Brain microvascular endothelial cell (primary cell): ENCODE results near the gene ABL1.
"Not testable (repeated sequence)": the region's sequence is repeated elsewhere in the genome, so short reads cannot be mapped to it uniquely, and the experiment has no call there.

Experiments
- DNase-seq: peaks from one replicate; pipeline ENCODE4 v3.0.0-alpha.2; 2020
- H3K27ac ChIP-seq: fragments of 250-450 bp; sonication (Bioruptor Pico); 2 replicates; pipeline ENCODE4 v1.5.1; 2020; ENCODE audit warnings: mild to moderate bottlenecking, moderate library complexity
- H3K27me3 ChIP-seq: fragments of 250-450 bp; sonication (Bioruptor Pico); replicated peaks from 2 replicates; pipeline ENCODE4 v1.5.1; 2020; ENCODE audit warnings: mild to moderate bottlenecking
- H3K36me3 ChIP-seq: fragments of 250-450 bp; sonication (Bioruptor Pico); replicated peaks from 2 replicates; pipeline ENCODE4 v1.5.1; 2020; ENCODE audit warnings: mild to moderate bottlenecking
- H3K4me3 ChIP-seq: 2 replicates; pipeline ENCODE4 v1.5.1; 2011; ENCODE audit warnings: low read depth, mild to moderate bottlenecking, control low read depth, low read length, moderate library complexity
- in situ Hi-C: cut with HindIII; loops from 2 replicates; pipeline ENCODE4 v1.10.0; 2017; ENCODE audit warnings: low sequenced_read_pairs, low pct_ligation_motif_present
- TF ChIP-seq, protein P1 (sequence below): IDR thresholded peaks from 2 replicates; pipeline ENCODE4 v1.5.1; 2011; ENCODE audit warnings: low read depth, mild to moderate bottlenecking, moderate library complexity, low read length, control low read depth, inconsistent platforms; ENCODE audit errors: missing control alignments

The ABL1 gene

DNA sequence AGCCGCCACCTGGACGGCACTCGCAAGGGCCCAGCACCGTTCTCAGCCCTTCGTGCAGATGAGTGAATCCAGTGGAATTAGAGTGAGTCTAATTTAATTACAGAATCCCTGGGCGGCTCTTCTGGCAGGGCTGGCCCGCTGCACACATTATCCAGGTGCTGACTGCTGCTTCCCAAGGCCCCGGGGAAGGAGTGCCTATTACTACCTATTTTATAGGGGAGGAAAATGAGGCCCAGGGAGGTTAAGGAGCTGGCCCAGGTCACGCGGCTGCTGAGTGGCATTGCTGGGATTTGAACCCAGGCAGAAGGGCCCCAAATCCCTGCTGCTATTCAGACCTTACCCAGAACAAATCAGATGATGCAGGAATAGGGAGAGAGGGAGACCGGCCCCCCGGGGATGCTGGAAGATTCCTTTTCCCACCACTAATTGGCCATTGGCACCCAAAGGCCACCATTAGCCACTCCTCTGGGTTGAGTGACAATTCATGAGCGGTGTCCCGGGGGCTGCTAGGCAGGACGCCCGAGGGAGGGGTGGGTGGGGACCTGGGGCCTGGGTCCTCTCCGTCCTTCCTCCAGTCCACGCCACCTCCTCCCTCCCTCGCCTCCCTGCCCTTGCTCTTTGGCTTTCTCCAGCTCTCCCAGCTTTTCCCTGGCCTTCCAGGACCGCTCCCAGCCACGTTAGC, 71.8 kb downstream of the ABL1 start:
- in situ Hi-C loops, result no loop called here
- DNase-seq, result no peak
- H3K27me3 ChIP-seq, result peaks cover 33% of the 10 kb centered on the region
- H3K4me3 ChIP-seq, result no peak overlapping the region
- H3K27ac ChIP-seq, result no peak overlapping the region
- TF ChIP-seq, protein P1, sequence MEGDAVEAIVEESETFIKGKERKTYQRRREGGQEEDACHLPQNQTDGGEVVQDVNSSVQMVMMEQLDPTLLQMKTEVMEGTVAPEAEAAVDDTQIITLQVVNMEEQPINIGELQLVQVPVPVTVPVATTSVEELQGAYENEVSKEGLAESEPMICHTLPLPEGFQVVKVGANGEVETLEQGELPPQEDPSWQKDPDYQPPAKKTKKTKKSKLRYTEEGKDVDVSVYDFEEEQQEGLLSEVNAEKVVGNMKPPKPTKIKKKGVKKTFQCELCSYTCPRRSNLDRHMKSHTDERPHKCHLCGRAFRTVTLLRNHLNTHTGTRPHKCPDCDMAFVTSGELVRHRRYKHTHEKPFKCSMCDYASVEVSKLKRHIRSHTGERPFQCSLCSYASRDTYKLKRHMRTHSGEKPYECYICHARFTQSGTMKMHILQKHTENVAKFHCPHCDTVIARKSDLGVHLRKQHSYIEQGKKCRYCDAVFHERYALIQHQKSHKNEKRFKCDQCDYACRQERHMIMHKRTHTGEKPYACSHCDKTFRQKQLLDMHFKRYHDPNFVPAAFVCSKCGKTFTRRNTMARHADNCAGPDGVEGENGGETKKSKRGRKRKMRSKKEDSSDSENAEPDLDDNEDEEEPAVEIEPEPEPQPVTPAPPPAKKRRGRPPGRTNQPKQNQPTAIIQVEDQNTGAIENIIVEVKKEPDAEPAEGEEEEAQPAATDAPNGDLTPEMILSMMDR, result no peak
- H3K36me3 ChIP-seq, result no peaks in the 10 kb centered on the region

DNA sequence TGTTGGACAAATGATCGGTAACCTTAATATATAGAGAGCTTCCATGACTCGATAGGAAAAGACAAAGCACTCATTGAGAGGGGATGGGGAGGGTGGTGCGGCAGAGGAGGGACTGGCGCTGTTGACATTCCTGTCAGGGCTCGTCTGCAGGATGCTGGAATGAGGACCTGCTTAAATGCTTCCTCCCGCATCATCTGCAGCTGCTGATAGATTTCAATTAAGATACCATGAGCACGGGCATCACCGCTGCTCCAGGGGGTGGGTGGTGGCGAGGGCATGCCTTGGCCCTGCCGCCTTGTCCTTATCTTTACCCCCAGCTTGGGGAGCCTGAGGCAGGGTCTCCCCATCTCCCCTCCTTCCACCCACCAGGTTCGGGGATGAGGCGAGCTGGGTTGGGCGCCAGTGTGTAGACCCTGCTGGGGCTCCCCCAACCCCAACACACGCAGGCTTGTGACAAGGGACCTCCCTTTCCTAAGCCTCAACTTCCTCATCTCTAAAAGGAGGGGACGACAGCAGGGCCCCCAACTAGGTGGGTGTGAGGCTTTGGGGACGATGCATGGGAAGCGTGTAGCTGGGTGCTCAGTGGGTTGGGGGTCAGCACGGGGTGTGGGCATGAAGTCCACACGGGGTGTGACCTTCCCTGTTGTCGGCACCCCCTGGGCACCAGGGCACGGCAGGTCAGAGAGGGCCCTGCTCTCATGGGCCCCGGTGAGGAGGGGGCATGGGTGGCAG, 73.3 kb downstream of the ABL1 start:
- peaks cover 26% of the 10 kb centered on the region for H3K27me3 ChIP-seq
- no peak overlapping the region for H3K27ac ChIP-seq
- no peak for DNase-seq
- TF ChIP-seq, protein P1, result no peak
- H3K4me3 ChIP-seq, result no peak overlapping the region
- in situ Hi-C loops, result no loop called here
- H3K36me3 ChIP-seq, result no peaks in the 10 kb centered on the region

DNA sequence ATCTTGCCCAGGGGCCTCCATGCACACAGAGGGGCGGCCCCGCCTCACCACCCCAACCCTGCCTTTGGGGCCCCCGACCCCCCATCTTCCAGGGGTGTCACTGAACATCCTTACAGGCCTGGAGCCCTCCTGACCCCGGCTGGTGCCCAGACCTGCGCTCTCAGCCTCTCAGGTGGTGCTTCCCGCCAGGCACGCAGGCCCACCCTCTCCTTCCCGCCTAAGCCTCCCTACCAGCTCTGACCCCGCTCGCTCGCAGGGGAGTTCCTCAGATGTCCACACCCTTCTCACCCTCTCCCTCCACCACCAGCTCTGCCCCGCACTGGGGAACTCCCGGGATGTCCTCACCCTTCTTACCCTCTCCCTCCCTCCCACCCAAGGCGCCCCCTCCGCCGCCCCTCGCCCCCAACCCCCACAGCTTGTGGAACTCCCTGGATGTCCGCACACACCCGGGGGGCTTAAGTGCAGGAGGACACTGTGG, 73.9 kb downstream of the ABL1 start:
- in situ Hi-C loops, result no loop called here
- Histone ChIP-seq H3K36me3 (no peaks in the 10 kb centered on the region), H3K27me3 (peaks cover 29% of the 10 kb centered on the region), H3K4me3 (no peak overlapping the region), H3K27ac (no peak overlapping the region)
- no peak for DNase-seq
- TF ChIP-seq, protein P1, result no peak

DNA sequence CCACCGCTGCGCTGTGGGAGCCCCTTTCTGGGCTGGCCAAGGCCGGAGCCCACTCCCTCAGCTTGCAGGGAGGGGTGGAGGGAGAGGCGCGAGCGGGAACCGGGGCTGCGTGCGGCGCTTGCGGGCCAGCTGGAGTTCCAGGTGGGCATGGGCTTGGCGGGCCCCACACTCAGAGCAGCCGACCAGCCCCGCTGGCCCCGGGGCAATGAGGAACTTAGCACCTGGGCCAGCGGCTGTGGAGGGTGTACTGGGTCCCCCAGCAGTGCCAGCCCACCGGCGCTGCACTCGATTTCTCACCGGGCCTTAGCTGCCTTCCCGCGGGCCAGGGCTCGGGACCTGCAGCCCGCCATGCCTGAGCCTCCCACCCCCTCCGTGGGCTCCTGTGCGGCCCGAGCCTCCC, 75.0 kb downstream of the ABL1 start:
- H3K27ac ChIP-seq, DNase-seq, in situ Hi-C loops: not testable (repeated sequence)

DNA sequence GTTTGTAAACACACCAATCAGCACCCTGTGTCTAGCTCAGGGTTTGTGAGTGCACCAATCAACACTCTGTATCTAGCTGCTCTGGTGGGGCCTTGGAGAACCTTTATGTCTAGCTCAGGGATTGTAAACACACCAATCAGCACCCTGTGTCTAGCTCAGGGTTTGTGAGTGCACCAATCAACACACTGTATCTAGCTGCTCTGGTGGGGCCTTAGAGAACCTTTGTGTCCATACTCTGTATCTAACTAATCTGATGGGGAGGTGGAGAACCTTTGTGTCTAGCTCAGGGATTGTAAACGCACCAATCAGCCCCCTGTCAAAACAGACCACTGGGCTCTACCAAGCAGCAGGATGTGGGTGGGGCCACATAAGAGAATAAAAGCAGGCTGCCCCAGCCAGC, 75.6 kb downstream of the ABL1 start:
- in situ Hi-C loops, H3K27ac ChIP-seq, H3K4me3 ChIP-seq, DNase-seq, H3K36me3 ChIP-seq: not testable (repeated sequence)
- H3K27me3 ChIP-seq, result peaks cover 35% of the 10 kb centered on the region

More for the DNA sequence above, 75.0 kb downstream of the ABL1 start:
- peaks cover 34% of the 10 kb centered on the region for H3K27me3 ChIP-seq
- not testable (repeated sequence) for H3K36me3 ChIP-seq, H3K4me3 ChIP-seq

DNA sequence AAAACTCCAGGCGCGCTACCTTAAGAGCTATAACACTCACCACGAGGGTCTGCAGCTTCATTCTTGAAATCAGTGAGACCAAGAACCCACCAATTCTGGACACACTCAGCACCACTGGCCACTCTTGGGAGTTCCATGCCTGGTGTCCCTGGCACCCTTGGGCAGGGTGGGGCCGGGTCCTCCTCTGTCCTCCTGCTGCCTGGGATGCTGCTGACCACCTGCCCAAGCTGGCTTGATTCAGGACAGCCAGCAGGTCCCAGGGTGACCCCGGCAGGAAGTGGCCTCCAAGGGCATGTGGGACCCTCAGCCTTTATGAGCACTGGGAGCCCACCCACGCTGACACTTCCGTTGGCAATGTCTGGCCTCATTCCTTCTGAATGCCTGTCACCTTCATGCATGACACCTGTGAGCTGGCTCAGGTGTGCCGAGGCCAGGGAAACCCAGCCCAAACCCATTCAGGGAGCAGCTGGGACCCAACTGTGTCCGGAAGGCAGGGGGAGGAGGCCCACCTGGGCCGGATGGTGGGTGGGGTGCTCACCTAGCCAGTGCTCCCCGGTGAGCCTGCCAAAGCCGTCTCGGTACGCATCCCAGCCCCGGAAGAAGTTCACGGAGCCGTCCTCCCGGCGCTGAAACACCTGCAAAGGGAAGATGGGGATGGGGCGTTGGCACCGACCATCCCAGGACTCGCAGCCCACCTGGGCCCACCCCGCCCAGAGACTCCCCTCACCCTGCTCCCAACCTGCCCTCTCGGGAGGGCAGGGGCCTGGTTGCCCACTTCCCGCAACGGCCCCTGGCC, 76.4 kb downstream of the ABL1 start:
- TF ChIP-seq, protein P1, result no peak
- Histone ChIP-seq H3K36me3 (no peaks in the 10 kb centered on the region), H3K27ac (no peak overlapping the region), H3K27me3 (peaks cover 34% of the 10 kb centered on the region), H3K4me3 (no peak overlapping the region)
- no peak for DNase-seq
- in situ Hi-C loops, result no loop called here
